A673 (cell line): ENCODE results near the gene SLC22A15. TPM values are rescaled to one million over a fixed set of nuclear protein-coding genes. Genes with fewer than 3 reads are reported as not detected.

ENCODE experiments used
- BruUV-seq: library from RNA; stranded (reverse); fragments of 400-500 nt; replicated peaks from 2 replicates; lab custom pipeline; 2021; lab: Mats Ljungman, UMichigan
- CTCF ChIA-PET: fragments of 300-600 bp; sonication (Branson Sonifier 250); formaldehyde crosslinking; loops from one replicate; lab custom pipeline; 2022; ENCODE audit warnings: antibody characterized with exemption; lab: Charles Lee
- POLR2A ChIA-PET: fragments of 300-600 bp; sonication (Branson Sonifier 250); formaldehyde crosslinking; loops from one replicate; lab custom pipeline; 2022; ENCODE audit warnings: antibody characterized with exemption; ENCODE audit not compliant: low non-redundant PET; lab: Charles Lee
- DNase-seq: peaks from one replicate; pipeline ENCODE4 v3.0.0-alpha.2; 2015; ENCODE audit warnings: low spot score
- H3K27ac ChIP-seq: fragments of 200-600 bp; sonication (generic); 2 replicates; pipeline ENCODE4 v1.5.1; 2016; ENCODE audit warnings: mixed run types, low read depth, mild to moderate bottlenecking, mixed read lengths, antibody characterized with exemption, low read length; ENCODE audit not compliant: poor library complexity, severe bottlenecking
- H3K27me3 ChIP-seq: fragments of 200-600 bp; sonication (generic); replicated peaks from 2 replicates; pipeline ENCODE4 v1.6.1; 2017; ENCODE audit warnings: mixed run types, low read depth, mild to moderate bottlenecking, mixed read lengths, antibody characterized with exemption, low read length; ENCODE audit not compliant: insufficient read depth, poor library complexity
- H3K36me3 ChIP-seq: fragments of 200-600 bp; sonication (generic); 2 replicates; pipeline ENCODE4 v1.6.1; 2016; ENCODE audit warnings: mixed run types, mild to moderate bottlenecking, mixed read lengths, antibody characterized with exemption, low read length; ENCODE audit not compliant: insufficient read depth, poor library complexity, severe bottlenecking
- H3K4me1 ChIP-seq: fragments of 200-600 bp; sonication (generic); 2 replicates; pipeline ENCODE4 v1.6.1; 2017; ENCODE audit warnings: mixed run types, mild to moderate bottlenecking, mixed read lengths, antibody characterized with exemption, low read length; ENCODE audit not compliant: insufficient read depth, poor library complexity, severe bottlenecking
- H3K4me3 ChIP-seq: fragments of 200-600 bp; sonication (generic); 2 replicates; pipeline ENCODE4 v1.5.1; 2016; ENCODE audit warnings: low read depth, mixed run types, mild to moderate bottlenecking, mixed read lengths, low read length; ENCODE audit not compliant: poor library complexity, severe bottlenecking
- H3K9me3 ChIP-seq: fragments of 200-600 bp; sonication (generic); 2 replicates; pipeline ENCODE4 v1.6.1; 2016; ENCODE audit warnings: mixed run types, low read depth, mild to moderate bottlenecking, mixed read lengths, antibody characterized with exemption, low read length; ENCODE audit not compliant: poor library complexity, severe bottlenecking
- CTCF ChIP-seq: fragments of 300-800, 200-600 bp; sonication (generic); conservative IDR thresholded peaks from 2 replicates; pipeline ENCODE4 v1.5.1; 2017; ENCODE audit warnings: low read depth, mild to moderate bottlenecking, antibody characterized with exemption, low read length, moderate library complexity, mixed read lengths
- EZH2 ChIP-seq: fragments of 200-600 bp; sonication (generic); IDR thresholded peaks from 2 replicates; pipeline ENCODE4 v1.6.1; 2017; ENCODE audit warnings: borderline replicate concordance, low read depth, mild to moderate bottlenecking, mixed read lengths, antibody characterized with exemption, low read length; ENCODE audit not compliant: poor library complexity, severe bottlenecking
- intact Hi-C: fragments of 100-400 bp; cut with micrococcal nuclease; formaldehyde crosslinking; loops from one replicate; pipeline ENCODE4 v1.10.0; 2022; ENCODE audit not compliant: unreplicated experiment
- total RNA-seq: library from RNA; stranded (reverse); gene quantifications from 2 replicates; pipeline ENCODE4 v1.2.3, GENCODE V29; 2021

Gene SLC22A15
- total RNA-seq, 1 experiment from 2014 or later, result 0.39 TPM

GRCh38 chr1:116075575-116075974, 99.3 kb downstream of the SLC22A15 start:
- no peak overlapping the region for H3K27ac ChIP-seq
- no peaks in the 10 kb centered on the region for H3K9me3 ChIP-seq
- POLR2A ChIA-PET, result no interaction called here
- no peaks in the 10 kb centered on the region for H3K36me3 ChIP-seq
- intact Hi-C loops, result no loop called here
- CTCF ChIA-PET, result no interaction called here
- no peak for DNase-seq
- no TSS peak for BruUV-seq
- H3K27me3 ChIP-seq, result no peaks in the 10 kb centered on the region
- H3K4me3 ChIP-seq, result no peak overlapping the region
- H3K4me1 ChIP-seq, result peaks cover 16% of the 10 kb centered on the region
- no peak for TF ChIP-seq CTCF
- no peak for TF ChIP-seq EZH2

DNA sequence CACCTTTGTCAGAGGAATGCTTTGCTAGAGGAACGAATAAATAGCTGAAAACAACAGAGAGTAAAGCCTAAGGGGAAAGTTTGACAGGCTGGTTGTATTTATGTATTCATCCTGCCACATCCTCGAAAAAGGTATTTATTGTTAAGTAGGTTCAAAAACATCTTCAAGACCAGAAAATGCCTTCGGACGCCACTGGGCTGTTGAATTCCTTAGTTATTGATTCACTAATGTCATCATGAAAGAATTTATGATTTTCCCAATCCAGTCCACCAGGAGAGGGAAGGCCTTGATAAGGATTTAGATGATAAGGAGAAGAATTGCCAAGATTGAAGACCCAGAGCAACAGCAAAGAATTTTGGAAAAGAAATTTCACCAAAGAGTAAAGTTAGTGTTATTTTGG, 99.7 kb downstream of the SLC22A15 start:
- H3K9me3 ChIP-seq, result no peaks in the 10 kb centered on the region
- H3K27me3 ChIP-seq, result no peaks in the 10 kb centered on the region
- BruUV-seq, result no TSS peak
- intact Hi-C loops, result no loop called here
- H3K4me1 ChIP-seq, result peaks cover 20% of the 10 kb centered on the region
- ChIA-PET POLR2A (no interaction called here), CTCF (no interaction called here)
- no peaks in the 10 kb centered on the region for H3K36me3 ChIP-seq
- no peak overlapping the region for H3K27ac ChIP-seq
- TF ChIP-seq EZH2, result no peak
- no peak for TF ChIP-seq CTCF
- DNase-seq, result no peak
- H3K4me3 ChIP-seq, result no peak overlapping the region

DNA sequence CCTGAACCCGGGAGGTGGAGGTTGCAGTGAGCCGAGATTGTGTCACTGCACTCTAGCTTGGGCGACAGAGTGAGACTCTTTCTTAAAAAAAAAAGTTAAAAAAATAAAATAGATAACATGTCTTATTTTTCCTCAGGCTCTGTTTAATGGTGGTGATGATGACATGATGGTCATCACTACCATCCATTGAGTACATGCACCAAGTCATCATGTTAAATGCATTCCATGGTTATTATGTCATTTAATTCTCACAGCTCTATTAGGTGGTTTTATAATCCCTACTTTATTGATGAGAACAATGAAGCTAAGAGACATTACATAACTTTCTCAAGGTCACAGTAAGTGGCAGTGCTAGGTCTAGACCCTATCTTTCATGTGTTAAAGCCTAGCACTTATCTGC, 100.5 kb downstream of the SLC22A15 start:
- Histone ChIP-seq H3K27me3 (no peaks in the 10 kb centered on the region), H3K9me3 (no peaks in the 10 kb centered on the region), H3K36me3 (no peaks in the 10 kb centered on the region), H3K4me1 (peaks cover 28% of the 10 kb centered on the region), H3K4me3 (no peak overlapping the region), H3K27ac (no peak overlapping the region)
- BruUV-seq, result no TSS peak
- TF ChIP-seq EZH2 (no peak), CTCF (no peak)
- ChIA-PET CTCF (no interaction called here), POLR2A (no interaction called here)
- intact Hi-C loops, result no loop called here
- DNase-seq, result peak; percentile 37
